Measurements from ENCODE around the gene MANBA.

The MANBA gene

DNA sequence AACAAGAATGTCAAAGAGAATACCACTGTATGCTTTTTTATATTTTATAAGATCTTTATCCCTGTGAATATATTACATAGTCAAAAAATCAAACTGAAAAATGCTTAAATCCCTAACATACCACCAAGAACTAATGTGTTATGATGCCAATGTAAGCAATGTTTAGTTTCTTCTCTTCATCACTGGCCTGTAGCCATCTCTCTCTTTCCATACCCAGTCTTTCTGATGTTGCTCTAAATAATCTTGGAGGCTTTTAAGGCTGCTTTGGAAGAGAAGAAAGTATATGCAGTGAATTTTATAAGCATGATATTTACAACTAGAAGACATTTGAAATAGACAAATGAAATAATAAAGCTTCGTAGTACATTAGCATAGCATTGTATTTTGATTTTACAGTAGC lies 176.7 kb downstream of the MANBA start:
- H3K4me2 ChIP-seq (ENCODE audit: low read length) = no peak overlapping the region
- no peaks in the 10 kb centered on the region for H3K9me3 ChIP-seq (ENCODE audit: insufficient read depth, low read length)
- no peak for TF ChIP-seq EZH2phosphoT487 (IDR thresholded peaks at IDR 0.05; ENCODE audit: low read depth)
- TF ChIP-seq, protein P1, sequence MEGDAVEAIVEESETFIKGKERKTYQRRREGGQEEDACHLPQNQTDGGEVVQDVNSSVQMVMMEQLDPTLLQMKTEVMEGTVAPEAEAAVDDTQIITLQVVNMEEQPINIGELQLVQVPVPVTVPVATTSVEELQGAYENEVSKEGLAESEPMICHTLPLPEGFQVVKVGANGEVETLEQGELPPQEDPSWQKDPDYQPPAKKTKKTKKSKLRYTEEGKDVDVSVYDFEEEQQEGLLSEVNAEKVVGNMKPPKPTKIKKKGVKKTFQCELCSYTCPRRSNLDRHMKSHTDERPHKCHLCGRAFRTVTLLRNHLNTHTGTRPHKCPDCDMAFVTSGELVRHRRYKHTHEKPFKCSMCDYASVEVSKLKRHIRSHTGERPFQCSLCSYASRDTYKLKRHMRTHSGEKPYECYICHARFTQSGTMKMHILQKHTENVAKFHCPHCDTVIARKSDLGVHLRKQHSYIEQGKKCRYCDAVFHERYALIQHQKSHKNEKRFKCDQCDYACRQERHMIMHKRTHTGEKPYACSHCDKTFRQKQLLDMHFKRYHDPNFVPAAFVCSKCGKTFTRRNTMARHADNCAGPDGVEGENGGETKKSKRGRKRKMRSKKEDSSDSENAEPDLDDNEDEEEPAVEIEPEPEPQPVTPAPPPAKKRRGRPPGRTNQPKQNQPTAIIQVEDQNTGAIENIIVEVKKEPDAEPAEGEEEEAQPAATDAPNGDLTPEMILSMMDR (IDR thresholded peaks at IDR 0.05; ENCODE audit: low read depth, low read length) = no peak
- peaks cover 11% of the 10 kb centered on the region for H3K79me2 ChIP-seq (ENCODE audit: low read length)
- H3K27me3 ChIP-seq (ENCODE audit: low read depth, low read length) = no peaks in the 10 kb centered on the region
- H3K36me3 ChIP-seq (replicated peaks; ENCODE audit: low read depth, low read length) = peaks cover 75% of the 10 kb centered on the region
- H2AFZ ChIP-seq (ENCODE audit: low read depth, low read length) = no peak overlapping the region
- H4K20me1 ChIP-seq (ENCODE audit: insufficient read depth, low read length) = peaks cover 53% of the 10 kb centered on the region
- no peak overlapping the region for H3K4me3 ChIP-seq (ENCODE audit: low read length)
- no peak overlapping the region for H3K27ac ChIP-seq (ENCODE audit: low read length)
- H3K9ac ChIP-seq (ENCODE audit: low read length) = no peak overlapping the region
- peaks cover 51% of the 10 kb centered on the region for H3K4me1 ChIP-seq (ENCODE audit: low read length)

All from OCI-LY3 (cell line).